ENCODE results near the gene IMP4. TPM values are rescaled to one million over a fixed set of nuclear protein-coding genes. Genes with fewer than 3 reads are reported as not detected.

IMP4 gene
- 62.9 and 67.7 TPM in 2 replicates for total RNA-seq

GRCh38 chr2:130342533-130343275 lies at the start of gene IMP4:
TSS of gene IMP4 (plus strand) at chr2:130342897. CDS start at chr2:130342933, 36 bp downstream.

GRCh38 chr2:130355578-130356431 lies 13.1 kb downstream of the IMP4 start, which contains the start of gene PTPN18:
TSS of gene PTPN18 (plus strand) at chr2:130356056. CDS start at chr2:130356108, 52 bp downstream.

Small RNAs within 50 kb of the gene (small RNA-seq; reads per million reads assigned to genes)
- gene AC132479.1 = not detected

Other genes starting within 250 kb of the IMP4 start
- gene POTEF, start 213.7 kb upstream of the IMP4 start, total RNA-seq = 0.12 TPM in 1 of 2 replicates, not detected in the other
- 6.7 and 10.2 TPM in 2 replicates for gene CCDC74B, start 197.8 kb upstream of the IMP4 start, total RNA-seq
- 23.1 and 25.3 TPM in 2 replicates for gene SMPD4, start 161.3 kb upstream of the IMP4 start, total RNA-seq
- gene MZT2B, start 160.6 kb upstream of the IMP4 start, total RNA-seq = 94.6 and 97.4 TPM in 2 replicates
- gene TUBA3E, start 144.5 kb upstream of the IMP4 start, total RNA-seq = not detected in 2 replicates
- gene PTPN18, start 13.2 kb downstream of the IMP4 start, total RNA-seq = 20.5 and 21.4 TPM in 2 replicates
- not detected in 2 replicates for gene POTEI, start 166.4 kb downstream of the IMP4 start, total RNA-seq
- not detected in 2 replicates for gene CFC1B, start 178.3 kb downstream of the IMP4 start, total RNA-seq